GM19043 (cell line): ENCODE data around the gene C1QB.
"Not testable (repeated sequence)": the region's sequence is repeated elsewhere in the genome, so short reads cannot be mapped to it uniquely, and the experiment has no call there.

Experiments
- ATAC-seq: cut with Tn5 transposase; IDR thresholded peaks from one replicate; pipeline ENCODE4 v1.9.1; 2021; ENCODE audit warnings: low read depth; ENCODE audit not compliant: unreplicated experiment

Gene C1QB

DNA sequence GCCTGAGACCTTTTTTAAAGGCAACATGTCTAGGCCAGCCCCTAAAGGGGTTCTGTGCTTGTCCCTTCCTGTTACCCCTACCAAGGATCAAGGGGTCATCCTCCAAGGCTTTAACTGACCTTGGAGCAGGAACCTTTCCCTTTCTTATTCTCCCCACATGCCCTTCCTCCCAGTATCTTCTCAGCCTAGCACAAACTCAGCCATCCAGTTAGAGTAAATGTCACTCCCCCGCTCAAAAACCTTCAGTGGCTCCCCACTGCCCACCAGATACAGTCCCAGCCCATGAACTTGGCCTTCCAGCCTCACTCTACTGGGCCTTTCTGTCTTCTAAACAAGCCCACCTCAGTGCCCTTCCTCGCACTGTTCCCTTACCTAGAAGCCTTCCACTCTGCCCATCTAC, 8.8 kb downstream of the C1QB start:
- no peak for ATAC-seq

DNA sequence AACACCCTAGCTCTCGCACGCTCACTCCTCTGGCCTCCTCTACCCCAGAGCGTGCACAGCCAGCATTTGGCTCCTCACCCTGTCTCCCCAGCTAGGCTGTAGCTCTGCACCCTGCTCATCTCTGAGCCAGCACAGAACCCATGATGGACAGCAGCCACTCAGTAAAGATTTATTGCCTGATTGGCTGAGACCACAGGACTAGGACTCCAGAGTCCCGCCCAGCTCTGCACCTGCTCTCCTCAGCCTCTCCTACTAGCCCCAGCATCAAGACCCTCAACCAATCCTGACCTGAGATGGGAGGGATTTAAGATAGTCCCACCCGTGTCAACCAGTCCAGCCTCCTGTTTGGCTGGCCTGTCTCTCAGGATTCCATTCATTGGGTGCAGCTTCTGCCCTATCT, 9.3 kb downstream of the C1QB start:
- no peak for ATAC-seq

DNA sequence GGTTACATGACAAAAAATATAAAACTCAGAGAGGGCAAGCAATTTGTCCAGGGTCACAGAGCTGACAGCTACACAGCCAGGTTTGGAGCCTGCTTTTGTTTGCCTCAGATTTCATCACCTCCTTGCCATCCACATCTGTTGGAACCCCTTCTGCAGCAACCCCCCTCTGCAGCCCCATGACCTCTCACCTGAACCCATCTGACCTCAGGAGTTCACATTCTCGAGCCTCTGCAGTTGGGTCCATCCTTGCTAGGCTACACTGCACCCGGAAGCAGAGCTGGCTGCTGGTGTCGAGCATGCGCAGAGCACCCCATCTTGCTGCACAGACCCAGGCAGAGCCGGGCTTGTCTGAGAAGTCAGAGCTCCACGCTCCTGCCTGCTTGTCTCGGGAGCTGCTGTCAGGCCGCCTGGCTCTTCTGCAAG, 10.0 kb downstream of the C1QB start:
- no peak for ATAC-seq

DNA sequence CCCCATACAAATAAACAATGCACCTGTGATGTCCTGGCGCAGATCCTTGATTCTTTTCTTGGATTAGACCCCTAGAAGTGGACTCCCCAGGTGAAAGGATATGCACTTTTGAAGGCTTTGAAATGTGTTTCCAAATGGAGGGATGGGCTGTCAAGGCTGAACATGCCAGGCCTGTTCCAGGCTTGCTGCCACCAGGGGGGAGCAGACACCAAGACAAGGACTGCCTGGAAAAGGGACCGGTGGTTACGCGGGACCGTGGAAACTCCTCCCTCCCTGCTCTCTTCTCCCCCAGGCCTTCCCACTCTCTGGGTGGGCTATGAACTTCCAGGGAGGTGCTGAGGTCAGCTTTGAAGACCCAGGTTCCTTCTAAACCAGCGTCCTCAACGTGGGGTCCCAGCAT, 12.7 kb downstream of the C1QB start:
- no peak for ATAC-seq

DNA sequence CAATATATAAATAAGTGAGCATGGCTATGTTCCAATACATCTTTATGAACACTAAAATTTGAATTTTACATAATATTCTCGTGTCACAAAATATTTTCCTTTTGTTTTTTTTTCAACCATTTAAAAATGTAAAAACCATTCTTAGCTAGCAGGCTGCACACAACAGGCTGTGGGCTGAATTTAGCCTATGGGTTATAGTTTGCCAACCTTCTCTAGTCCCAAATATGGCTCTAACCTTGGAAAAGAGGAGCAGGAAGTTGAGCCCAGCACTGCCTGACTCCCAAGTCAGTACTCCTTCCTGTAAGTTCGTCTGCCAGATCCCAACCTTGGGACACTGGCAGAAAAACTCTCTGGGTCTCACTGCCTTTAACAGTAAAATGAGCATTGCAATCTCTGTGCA, 13.4 kb downstream of the C1QB start:
- ATAC-seq = no peak

DNA sequence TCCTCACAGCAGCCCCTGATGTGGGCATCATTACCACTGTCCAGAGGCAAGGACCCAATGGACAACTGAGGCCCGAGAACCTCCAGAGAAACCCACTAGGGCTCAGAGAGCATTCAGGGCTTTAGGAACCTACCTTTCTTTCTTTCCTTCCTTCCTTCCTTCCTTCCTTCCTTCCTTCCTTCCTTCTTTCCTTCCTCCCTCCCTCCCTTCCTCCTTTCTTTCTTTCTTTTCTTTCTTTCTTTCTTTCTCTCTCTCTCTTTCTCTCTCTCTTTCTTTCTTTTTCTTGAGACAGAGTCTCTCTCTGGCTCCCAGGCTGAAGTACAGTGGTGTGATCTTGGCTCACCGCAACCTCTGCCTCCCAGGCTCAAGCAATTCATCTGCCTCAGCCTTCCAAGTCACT, 15.8 kb downstream of the C1QB start:
- not testable (repeated sequence) for ATAC-seq

DNA sequence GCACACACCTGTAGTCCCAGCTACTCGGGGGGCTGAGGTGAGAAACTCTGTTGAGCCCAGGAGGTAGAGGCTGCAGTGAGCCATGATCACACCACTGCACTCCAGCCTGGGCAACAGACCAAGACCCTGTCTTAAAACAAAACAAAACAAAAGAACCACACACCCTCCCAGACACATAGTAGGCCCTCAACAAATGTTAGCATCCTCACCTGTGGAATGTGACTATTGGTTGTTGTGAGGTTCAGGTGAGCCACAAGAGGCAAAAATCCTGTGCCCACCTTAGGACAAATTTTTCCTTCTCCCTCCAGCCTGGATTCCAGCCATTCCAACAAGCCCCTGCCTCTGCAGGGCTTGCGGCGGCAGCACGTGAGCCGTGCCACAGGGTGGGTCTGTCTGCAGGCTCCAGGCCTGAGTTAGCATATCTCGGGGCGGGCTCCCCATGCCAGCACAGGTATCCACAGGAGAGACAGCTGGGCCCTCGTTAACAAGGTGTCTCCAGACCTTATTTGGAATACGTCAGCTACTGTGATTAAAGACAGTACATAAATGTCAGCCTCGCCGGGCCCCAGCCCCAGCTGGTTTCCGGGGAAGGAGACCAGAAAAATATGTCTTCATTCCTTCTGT, 17.4 kb downstream of the C1QB start:
- ATAC-seq = no peak

DNA sequence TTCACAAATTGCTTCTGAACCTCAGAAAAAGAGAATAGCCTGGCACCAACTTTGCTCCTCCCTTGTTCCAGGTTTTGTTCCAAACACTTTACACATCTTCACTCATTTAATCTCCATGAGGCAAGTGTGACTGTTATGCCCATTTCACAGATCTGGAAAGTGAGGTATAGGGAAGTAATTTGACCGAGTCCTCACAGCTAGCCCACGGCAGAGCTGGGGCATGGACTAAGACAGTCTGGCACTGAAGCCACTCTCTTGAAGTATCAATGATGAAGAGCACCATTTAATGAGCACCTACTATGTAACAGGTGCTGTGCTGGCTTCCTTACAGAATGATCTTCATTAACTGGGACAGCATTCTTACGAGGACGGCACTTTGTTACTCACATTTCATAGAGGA, 19.0 kb downstream of the C1QB start:
- ATAC-seq = no peak

DNA sequence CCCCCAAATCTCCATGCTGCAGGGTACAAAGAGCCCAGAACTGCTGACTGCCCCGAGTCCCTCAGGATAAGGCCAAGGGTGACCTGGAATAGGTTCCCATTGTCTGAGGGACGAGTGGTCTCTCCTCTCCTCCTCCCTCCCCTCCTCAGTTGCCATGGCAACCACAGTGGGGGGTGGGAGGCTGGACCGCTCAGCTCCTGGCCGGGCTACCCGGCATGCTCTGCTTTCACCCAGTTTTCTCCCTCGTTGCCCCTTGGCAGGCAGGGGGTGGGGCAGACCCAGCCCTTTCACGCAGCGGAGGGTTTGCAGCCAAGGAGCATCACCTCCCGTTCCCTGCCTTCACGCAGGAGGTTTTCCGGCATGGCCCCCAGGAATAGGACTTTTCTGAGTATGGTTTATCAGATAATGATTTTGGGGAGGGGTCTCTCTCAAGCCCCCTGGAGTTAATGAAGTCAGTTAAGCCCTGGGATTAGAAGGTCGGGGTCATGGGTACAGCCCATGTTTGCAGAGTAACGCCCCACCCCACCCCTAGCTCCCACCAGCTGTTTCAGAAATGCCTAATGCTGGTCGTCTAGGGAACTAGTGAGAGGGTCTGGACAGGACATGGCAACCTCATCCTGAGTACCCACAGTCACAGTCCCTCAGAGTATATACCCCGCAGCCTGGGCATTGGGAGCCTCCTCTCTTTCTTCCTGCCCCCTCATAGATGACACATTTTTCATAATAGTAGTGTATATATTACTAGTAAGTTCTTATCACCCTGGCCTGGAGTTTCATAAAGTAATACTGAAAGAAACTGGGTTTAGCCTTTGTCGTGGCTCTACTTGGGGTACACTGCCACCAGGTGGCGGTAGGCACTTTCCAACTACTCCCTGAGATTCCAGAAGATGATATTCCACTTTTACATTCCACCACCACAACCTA, 20.7 kb downstream of the C1QB start:
- ATAC-seq = no peak

DNA sequence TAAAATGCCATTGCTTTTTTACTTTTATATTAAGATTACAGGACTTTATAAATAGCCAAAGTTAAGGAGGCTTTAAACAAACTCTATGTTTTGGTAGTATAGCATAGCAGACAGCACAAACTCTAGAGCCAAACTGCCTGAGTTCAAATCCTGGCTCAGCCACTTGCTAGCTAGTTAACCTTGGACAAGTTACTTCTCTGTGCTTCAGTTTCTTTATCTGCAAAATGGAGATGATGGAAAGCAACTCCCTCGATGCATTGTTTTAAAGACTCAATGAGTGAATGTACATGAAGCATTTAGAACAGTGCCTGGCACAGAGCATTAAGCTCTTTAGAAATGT, 21.3 kb downstream of the C1QB start:
- no peak for ATAC-seq

DNA sequence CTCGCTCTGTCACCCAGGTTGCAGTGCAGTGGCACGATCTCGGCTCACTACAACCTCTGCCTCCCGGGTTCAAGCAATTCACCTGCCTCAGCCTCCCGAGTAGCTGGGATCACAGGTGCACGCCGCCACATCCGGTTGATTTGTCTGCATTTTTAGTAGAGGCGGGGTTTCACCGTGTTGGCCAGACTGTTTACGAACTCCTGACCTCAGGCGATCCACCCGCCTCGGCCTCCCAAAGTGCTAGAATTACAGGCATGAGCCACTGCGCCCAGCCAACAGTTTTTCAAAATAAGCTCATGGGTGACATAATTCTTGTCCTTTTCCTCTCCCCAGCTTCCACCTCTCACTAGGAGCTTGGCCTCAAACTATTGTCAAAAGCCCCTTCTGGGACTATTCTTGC, 23.1 kb downstream of the C1QB start:
- ATAC-seq = not testable (repeated sequence)

DNA sequence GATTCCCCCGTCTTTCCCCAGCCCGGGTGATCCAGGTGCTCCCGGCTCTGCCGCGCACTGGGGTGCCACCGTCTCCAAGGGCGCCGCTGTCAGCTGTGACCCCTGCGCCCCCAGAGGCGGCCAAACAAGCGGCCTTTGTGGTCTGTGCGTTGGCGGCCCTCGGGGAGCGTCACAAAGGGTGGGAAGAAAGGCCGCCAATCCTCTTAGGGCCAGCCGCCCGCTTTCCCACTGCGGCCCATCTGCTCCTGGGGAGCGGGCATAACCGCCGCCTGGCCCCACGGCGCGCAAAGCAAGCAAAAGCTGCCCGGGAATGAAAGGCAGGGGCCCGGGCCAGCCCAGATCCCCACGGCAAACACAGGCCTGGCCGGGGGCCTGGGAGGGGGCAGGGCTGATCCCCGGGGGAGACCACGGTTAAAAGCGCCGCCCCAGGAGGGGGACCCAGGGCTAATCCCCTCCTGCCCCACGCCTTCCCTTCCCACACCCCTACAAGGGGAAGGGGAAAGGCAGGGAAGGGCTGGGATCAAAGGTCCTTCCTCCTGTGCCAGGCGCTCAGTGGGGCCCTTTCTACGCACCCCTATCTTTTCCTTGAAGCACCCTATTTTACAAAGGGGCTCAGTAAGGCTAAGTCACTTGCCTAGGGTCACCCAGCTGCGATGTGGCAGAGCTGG, 24.0 kb downstream of the C1QB start:
- no peak for ATAC-seq

DNA sequence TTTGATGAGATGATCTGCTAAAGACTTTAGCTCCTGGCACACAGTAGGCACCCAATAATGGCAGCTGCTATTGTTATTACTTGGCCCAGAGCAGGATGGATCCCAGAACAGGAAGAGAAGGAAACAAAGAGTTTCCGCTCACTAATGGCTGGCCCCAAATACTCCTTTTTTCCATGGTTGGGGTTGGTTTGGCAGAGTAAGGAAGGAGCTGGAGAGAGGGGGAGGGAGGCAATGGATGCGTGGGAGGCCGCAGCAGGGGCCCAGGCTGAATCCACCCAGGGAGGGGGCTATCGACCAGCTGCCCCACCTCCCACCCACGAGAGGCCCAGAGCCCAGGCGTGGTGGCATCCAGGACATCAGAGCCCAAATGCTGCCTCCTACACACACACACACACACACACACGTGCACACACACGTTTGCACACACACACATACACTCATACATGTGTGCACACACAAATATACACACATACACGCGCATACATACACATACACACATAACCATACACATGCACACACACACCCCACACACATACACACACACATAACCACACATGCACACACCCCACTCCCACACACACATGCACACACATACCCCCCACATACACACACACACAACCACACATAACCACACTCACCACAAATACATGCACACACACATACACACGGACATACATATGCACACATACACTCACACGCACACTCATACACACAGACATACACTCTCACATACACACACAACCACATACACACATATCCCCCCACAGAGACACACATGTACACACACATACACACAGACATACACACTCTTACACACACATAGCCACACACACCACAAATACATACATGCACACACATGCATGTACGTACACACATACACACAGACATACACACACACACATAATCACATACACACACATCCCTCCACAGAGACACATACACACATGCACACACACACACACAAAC, 25.2 kb downstream of the C1QB start:
- ATAC-seq = no peak

DNA sequence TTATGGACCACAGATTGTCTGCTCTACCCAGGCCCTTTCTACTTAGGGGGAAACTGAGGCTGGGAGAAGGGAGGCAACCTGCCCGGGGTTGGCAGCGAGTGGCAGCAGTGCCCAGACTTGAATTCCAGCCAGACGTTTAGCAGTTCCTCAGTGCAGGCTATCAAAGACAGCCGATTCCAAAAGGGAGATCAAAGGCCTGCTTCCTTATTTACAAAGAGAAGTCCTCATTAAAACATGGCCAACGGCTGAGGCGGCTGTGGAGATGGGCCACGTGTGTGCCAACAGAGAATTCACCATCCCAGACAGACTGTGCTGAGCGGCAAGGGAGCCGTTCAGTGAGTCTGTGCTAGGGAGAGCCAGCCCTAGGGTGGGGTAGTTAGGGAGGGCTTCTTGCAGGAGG, 27.7 kb downstream of the C1QB start:
- no peak for ATAC-seq

DNA sequence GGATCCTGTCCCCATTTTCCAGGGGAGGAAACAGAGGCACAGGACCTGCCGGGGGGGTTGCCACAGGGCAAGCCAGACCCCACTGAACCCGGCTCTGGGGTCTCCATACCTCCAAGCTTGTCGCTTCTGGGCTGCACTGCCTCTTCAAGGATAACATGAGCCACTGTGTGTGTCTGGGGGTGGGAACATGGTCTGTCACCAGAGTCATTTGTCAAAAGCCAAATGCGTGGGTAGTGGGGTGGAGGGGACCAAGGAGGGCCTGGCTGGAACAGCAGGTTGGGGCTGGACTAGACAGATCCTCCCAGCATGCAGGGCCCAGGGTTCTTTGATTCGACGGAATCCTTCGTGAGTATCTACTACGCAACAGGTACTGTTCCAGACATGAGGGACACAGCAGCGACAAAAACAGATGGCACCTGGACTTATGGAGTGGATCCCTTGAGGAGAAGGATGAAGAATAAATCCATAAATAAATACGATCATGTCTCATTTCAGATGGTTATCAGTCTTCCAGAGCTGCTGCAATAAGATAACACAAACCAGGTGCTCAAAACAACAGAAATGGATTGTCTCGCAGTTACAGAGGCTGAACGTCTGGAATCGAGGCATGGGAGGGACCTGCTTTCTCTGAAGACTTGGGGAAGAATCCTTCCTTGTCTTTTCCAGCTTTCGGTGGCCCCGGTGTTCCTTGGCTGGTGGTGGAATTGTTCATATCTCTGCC, 28.7 kb downstream of the C1QB start:
- no peak for ATAC-seq

DNA sequence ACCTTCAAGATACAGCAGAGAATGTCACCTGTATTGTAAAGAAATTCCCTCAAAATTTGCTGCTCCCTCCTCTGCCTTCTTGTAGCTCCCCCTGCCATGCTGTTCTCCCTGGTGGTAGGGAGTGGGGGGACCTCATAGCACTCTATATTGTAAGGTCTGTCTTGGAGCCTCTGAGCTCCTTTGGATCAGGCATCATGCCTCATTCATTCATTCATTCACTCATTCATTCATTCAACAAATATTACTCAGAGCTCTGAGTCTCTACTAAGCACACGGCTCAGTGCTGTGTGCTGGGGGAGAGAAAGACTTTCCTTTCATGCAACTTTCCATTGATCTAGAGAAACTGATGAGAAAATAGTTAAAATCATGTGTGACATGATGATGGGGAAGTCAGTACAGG, 30.5 kb downstream of the C1QB start:
- ATAC-seq = no peak

DNA sequence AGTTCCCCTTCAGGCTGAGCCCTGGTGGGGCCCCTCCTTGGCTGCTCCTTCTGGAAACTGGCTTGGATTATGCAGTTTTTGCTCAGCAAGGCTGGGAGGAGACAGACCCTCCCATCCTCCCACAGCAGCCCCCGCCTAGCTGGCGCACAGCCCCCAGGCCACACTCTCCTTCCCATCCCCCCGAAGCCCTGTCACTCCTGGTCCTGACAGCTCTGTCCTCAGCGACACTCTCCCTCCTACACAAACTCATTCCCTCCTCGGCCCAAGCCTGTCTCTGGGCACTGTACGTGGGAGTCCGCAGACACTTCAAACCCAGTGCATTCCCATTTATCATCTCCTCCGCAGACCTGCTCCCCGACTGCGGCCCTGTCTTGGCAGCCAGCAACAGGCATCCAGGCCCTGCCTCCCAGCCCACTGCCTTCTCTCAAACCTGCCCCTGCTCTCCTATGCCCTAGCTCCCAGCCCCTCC, 32.6 kb downstream of the C1QB start:
- no peak for ATAC-seq

DNA sequence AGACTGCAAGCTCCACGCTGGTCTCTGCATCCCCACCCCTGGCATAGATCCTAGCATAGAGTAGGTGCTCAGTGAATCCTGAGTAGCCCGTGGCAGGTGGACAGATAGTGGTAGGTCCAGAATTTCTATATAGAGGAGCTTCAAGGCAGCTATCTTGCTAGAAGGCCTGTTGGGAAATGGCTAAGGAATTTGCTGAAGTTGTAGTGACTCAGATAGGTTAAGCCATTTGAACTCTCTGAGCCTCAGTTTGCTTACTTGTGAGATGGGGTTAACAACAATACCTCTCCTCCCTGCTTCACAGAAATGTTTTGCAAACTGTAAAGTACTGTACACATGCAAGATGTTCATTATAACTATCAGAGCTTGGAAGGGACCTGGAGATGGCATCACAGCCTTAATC, 34.2 kb downstream of the C1QB start:
- ATAC-seq = no peak

DNA sequence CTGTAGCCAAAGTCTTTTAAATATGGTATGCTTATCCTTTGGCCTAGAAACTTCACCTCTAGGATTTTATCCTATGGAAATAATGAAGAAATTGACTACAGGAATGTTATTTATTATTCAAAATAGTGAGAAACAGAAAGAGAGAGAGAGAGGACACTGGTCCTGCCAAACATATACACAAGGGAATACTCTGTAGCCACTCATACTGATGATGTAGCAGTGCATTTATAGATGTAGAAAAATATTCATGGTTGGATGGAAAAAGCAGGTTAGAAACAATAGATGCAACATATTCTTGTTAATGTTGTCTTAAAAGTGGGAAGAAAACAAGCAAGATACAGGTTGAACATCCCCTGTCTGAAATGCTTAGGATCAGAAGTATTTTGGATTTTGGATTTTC, 35.4 kb downstream of the C1QB start:
- ATAC-seq = no peak

DNA sequence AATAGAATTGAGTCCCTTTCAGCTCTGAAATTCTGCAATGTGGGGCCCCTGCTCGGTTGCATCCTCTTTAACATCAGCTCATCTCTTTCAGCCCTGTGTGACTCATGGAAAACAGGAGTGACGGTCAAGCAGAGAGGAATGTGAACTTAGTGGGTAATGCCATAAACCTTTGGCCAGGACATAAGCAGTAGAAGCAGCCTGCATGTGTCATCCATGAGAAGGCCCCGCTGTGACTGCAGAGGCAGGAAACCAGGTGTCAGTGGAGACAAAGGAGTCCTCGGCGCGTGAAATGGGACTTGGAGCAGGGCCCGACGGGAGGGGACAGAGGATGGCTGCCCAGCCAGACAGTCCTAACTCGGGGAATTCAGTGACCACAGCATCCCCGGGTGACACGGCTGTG, 36.5 kb downstream of the C1QB start:
- ATAC-seq = no peak
